PC-3 (cell line): ENCODE results near the gene SHQ1. TPM values are rescaled to one million over a fixed set of nuclear protein-coding genes. Genes with fewer than 3 reads are reported as not detected.
"Not testable (repeated sequence)": the region's sequence is repeated elsewhere in the genome, so short reads cannot be mapped to it uniquely, and the experiment has no call there.

Source experiments
- ATAC-seq: fragments of 200-7000 bp; cut with Tn5 transposase; 2 replicates; pipeline ENCODE4 v1.9.1; 2020; ENCODE audit warnings: mild to moderate bottlenecking, moderate library complexity
- BruUV-seq: library from RNA; stranded (reverse); fragments of 400-500 nt; replicated peaks from 2 replicates; lab custom pipeline; 2021; lab: Mats Ljungman, UMichigan
- CTCF ChIA-PET: fragments of 300-600 bp; sonication (Branson Sonifier 250); formaldehyde crosslinking; loops from one replicate; lab custom pipeline; 2022; ENCODE audit warnings: antibody characterized with exemption; lab: Charles Lee
- POLR2A ChIA-PET: fragments of 300-600 bp; sonication (Branson Sonifier 250); formaldehyde crosslinking; loops from one replicate; lab custom pipeline; 2022; ENCODE audit warnings: antibody characterized with exemption; ENCODE audit not compliant: unreplicated experiment; lab: Charles Lee
- DNase-seq: peaks from one replicate; pipeline ENCODE4 v3.0.0-alpha.2; 2015
- H2AFZ ChIP-seq: fragments of 300-600 bp; sonication (generic); 2 replicates; pipeline ENCODE4 v1.6.0; 2016; ENCODE audit warnings: antibody characterized with exemption, low read length
- H3F3A ChIP-seq: fragments of 300-600 bp; sonication (generic); one replicate; pipeline ENCODE4 v1.6.0; 2017; ENCODE audit warnings: antibody characterized with exemption, low read length, control low read depth, mild to moderate bottlenecking; ENCODE audit not compliant: unreplicated experiment
- H3K27ac ChIP-seq: fragments of 300-600 bp; sonication (generic); 2 replicates; pipeline ENCODE4 v1.5.1; 2016; ENCODE audit warnings: mild to moderate bottlenecking, low read length
- H3K27me3 ChIP-seq: fragments of 300-600 bp; sonication (generic); 2 replicates; pipeline ENCODE4 v1.6.1; 2016; ENCODE audit warnings: low read length, mixed read lengths
- H3K36me3 ChIP-seq: fragments of 300-600 bp; sonication (generic); 2 replicates; pipeline ENCODE4 v1.6.1; 2016; ENCODE audit warnings: low read depth, mixed run types, low read length, mixed read lengths
- H3K4me1 ChIP-seq: fragments of 300-600 bp; sonication (generic); 2 replicates; pipeline ENCODE4 v1.5.1; 2016; ENCODE audit warnings: low read length; ENCODE audit not compliant: insufficient read depth
- H3K4me2 ChIP-seq: fragments of 300-600 bp; sonication (generic); 2 replicates; pipeline ENCODE4 v1.6.0; 2016; ENCODE audit warnings: low read length
- H3K4me3 ChIP-seq: fragments of 300-600 bp; sonication (generic); 2 replicates; pipeline ENCODE4 v1.5.1; 2016; ENCODE audit warnings: mild to moderate bottlenecking, low read length, mixed read lengths
- H3K79me2 ChIP-seq: fragments of 300-600 bp; sonication (generic); 2 replicates; pipeline ENCODE4 v1.6.1; 2017; ENCODE audit warnings: low read length, mixed read lengths
- H3K9ac ChIP-seq: fragments of 300-600 bp; sonication (generic); 2 replicates; pipeline ENCODE4 v1.6.0; 2016; ENCODE audit warnings: mild to moderate bottlenecking, low read length
- H3K9me2 ChIP-seq: fragments of 300-600 bp; sonication (generic); replicated peaks from 2 replicates; pipeline ENCODE4 v1.6.1; 2016; ENCODE audit warnings: mixed run types, low read length, mixed read lengths
- H3K9me3 ChIP-seq: fragments of 300-600 bp; sonication (generic); 2 replicates; pipeline ENCODE4 v1.6.1; 2016; ENCODE audit warnings: low read length, mixed read lengths
- H4K20me1 ChIP-seq: fragments of 300-600 bp; sonication (generic); 2 replicates; pipeline ENCODE4 v1.6.1; 2016; ENCODE audit warnings: low read length, mixed read lengths
- EZH2 ChIP-seq: fragments of 300-600 bp; sonication (generic); IDR thresholded peaks from one replicate; pipeline ENCODE4 v1.6.1; 2017; ENCODE audit warnings: antibody characterized with exemption, mild to moderate bottlenecking, low read length; ENCODE audit not compliant: unreplicated experiment
- EZH2phosphoT487 ChIP-seq: fragments of 300-600 bp; sonication (generic); IDR thresholded peaks from 2 replicates; pipeline ENCODE4 v1.6.1; 2018; ENCODE audit warnings: mild to moderate bottlenecking, antibody characterized with exemption, low read length, borderline replicate concordance
- intact Hi-C: fragments of 100-400 bp; cut with micrococcal nuclease; formaldehyde crosslinking; loops from 2 replicates; pipeline ENCODE4 v1.9.0; 2023
- total RNA-seq: library from RNA; depleted of rRNA; stranded (reverse); fragments of >200 nt; gene quantifications from 2 replicates; pipeline ENCODE4 v1.2.3, GENCODE V29; 2014
- TF ChIP-seq, protein P1 (sequence below): fragments of 300-600 bp; sonication (generic); conservative IDR thresholded peaks from 2 replicates; pipeline ENCODE4 v1.5.1; 2017; ENCODE audit warnings: antibody characterized with exemption, low read depth, mild to moderate bottlenecking, low read length

SHQ1 gene
- total RNA-seq, 1 experiment from 2014 or later = 19.6 TPM

DNA sequence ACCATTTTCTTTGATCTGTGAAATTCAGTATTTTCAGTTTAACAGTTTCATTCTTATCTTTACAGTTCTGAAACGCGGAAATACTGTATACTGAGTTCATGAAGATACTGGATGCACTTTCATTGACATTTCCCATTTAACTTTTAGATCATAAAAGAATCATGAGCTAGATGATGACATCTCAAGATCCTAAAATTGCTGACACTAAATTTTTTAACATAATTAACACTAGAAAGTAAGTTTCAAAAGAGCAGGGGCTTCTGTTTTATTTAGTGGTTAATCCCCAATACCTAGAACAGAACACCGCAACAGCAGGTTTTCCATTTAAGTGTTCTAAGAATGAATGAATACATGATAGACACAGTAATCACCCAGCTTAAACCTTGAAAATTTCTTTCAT lies 54.2 kb downstream of the SHQ1 start:
- no TSS peak for BruUV-seq

DNA sequence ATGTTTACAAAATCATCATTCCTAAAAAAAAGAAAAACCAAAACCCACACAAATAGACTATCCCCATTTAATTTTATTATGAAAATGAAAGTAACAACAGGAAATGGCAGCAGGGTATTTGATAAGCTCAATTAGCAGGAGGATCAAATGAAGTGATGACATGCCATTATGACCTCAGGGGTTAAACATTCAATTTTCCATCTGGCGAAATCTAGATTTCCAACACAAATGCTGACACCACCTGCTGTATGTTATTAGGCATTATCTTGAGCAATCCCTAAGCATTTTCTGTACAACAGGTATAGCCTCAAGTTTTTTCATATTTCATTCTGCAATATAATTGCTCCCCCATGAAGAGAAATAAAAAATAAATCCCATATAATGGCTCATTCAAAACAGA lies 57.1 kb downstream of the SHQ1 start:
- CTCF ChIA-PET = no interaction called here
- intact Hi-C loops = no loop called here
- DNase-seq = no peak
- Histone ChIP-seq H3K9me2 (no peaks in the 10 kb centered on the region), H2AFZ (no peak overlapping the region), H3K4me2 (no peak overlapping the region), H4K20me1 (no peaks in the 10 kb centered on the region), H3K4me3 (no peak overlapping the region), H3K36me3 (no peaks in the 10 kb centered on the region), H3K4me1 (no peaks in the 10 kb centered on the region), H3K79me2 (no peaks in the 10 kb centered on the region), H3K9ac (no peak overlapping the region), H3F3A (no peaks in the 10 kb centered on the region), H3K27ac (no peak overlapping the region), H3K9me3 (no peaks in the 10 kb centered on the region), H3K27me3 (no peaks in the 10 kb centered on the region)
- BruUV-seq = no TSS peak
- no peak for ATAC-seq
- no peak for TF ChIP-seq EZH2
- TF ChIP-seq, protein P1, sequence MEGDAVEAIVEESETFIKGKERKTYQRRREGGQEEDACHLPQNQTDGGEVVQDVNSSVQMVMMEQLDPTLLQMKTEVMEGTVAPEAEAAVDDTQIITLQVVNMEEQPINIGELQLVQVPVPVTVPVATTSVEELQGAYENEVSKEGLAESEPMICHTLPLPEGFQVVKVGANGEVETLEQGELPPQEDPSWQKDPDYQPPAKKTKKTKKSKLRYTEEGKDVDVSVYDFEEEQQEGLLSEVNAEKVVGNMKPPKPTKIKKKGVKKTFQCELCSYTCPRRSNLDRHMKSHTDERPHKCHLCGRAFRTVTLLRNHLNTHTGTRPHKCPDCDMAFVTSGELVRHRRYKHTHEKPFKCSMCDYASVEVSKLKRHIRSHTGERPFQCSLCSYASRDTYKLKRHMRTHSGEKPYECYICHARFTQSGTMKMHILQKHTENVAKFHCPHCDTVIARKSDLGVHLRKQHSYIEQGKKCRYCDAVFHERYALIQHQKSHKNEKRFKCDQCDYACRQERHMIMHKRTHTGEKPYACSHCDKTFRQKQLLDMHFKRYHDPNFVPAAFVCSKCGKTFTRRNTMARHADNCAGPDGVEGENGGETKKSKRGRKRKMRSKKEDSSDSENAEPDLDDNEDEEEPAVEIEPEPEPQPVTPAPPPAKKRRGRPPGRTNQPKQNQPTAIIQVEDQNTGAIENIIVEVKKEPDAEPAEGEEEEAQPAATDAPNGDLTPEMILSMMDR = no peak
- TF ChIP-seq EZH2phosphoT487 = no peak
- POLR2A ChIA-PET = no interaction called here

More for the DNA sequence above, 54.2 kb downstream of the SHQ1 start:
- ChIA-PET CTCF (no interaction called here), POLR2A (no interaction called here)
- H3K79me2 ChIP-seq = no peaks in the 10 kb centered on the region
- no peak overlapping the region for H3K9ac ChIP-seq
- no peak overlapping the region for H3K4me2 ChIP-seq
- H3K9me2 ChIP-seq = no peaks in the 10 kb centered on the region
- DNase-seq (no peak), ATAC-seq (no peak)
- H3K27me3 ChIP-seq = no peaks in the 10 kb centered on the region
- H4K20me1 ChIP-seq = no peaks in the 10 kb centered on the region
- intact Hi-C loops = no loop called here
- no peaks in the 10 kb centered on the region for H3K36me3 ChIP-seq
- no peaks in the 10 kb centered on the region for H3K4me1 ChIP-seq
- TF ChIP-seq EZH2 (no peak), EZH2phosphoT487 (no peak)
- TF ChIP-seq, protein P1 = no peak
- H3K9me3 ChIP-seq = no peaks in the 10 kb centered on the region
- no peak overlapping the region for H3K4me3 ChIP-seq
- H3F3A ChIP-seq = no peaks in the 10 kb centered on the region
- H3K27ac ChIP-seq = no peak overlapping the region
- H2AFZ ChIP-seq = no peak overlapping the region

DNA sequence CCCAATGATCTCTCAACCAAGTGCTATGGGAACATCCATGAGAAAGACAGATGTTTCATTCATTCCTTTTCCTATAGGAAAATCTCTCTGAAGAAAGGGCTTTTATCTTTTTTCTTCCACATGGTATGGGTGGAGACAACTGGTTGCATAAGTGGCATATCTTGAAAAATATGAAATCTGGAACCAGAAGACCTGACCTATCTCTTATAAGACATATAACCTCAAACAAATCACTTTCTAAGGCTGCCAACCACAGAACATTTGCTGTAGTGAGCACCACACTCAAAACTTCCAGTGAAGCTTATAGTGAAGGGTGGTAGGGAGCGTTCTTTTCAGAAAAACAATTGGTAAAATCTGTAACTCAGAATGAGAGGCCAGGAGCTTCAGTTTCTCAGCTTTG lies 58.5 kb downstream of the SHQ1 start:
- Histone ChIP-seq H3K9ac (no peak overlapping the region), H3K36me3 (no peaks in the 10 kb centered on the region), H3K79me2 (no peaks in the 10 kb centered on the region), H3K9me2 (no peaks in the 10 kb centered on the region), H3K27ac (no peak overlapping the region), H3K9me3 (no peaks in the 10 kb centered on the region), H3K4me1 (no peaks in the 10 kb centered on the region), H2AFZ (no peak overlapping the region), H3K4me3 (no peak overlapping the region), H4K20me1 (no peaks in the 10 kb centered on the region), H3K27me3 (no peaks in the 10 kb centered on the region), H3K4me2 (no peak overlapping the region), H3F3A (no peaks in the 10 kb centered on the region)
- BruUV-seq = no TSS peak
- no peak for TF ChIP-seq EZH2phosphoT487
- no peak for TF ChIP-seq EZH2
- TF ChIP-seq, protein P1 = no peak
- no peak for ATAC-seq
- no peak for DNase-seq
- POLR2A ChIA-PET = no interaction called here
- CTCF ChIA-PET = no interaction called here
- intact Hi-C loops = no loop called here

DNA sequence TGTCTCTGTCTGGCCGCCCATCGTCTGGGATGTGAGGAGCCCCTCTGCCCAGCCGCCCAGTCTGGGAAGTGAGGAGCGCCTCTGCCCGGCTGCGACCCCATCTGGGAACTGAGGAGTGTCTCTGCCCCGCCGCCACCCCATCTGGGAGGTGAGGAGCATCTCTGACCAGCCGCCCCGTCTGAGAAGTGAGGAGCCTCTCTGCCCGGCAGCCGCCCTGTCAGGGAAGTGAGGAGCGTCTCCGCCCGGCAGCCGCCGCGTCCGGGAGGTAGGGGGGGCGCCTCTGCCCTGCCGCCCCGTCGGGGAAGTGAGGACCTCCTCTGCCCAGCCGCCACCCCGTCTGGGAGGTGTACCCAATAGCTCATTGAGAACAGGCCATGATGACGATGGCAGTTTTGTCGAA lies 60.0 kb downstream of the SHQ1 start:
- H3K36me3 ChIP-seq, BruUV-seq, H3K27me3 ChIP-seq, DNase-seq, H3K4me1 ChIP-seq, CTCF ChIA-PET, POLR2A ChIA-PET, H3K27ac ChIP-seq, H3K9ac ChIP-seq, H3K9me3 ChIP-seq, H4K20me1 ChIP-seq, H3K9me2 ChIP-seq, H3K4me2 ChIP-seq, H2AFZ ChIP-seq, H3K79me2 ChIP-seq, H3F3A ChIP-seq, ATAC-seq, intact Hi-C loops, H3K4me3 ChIP-seq: not testable (repeated sequence)
